Hepatocyte (in vitro differentiated cells): ENCODE measurements around the gene LYZL2. TPM values are rescaled to one million over a fixed set of nuclear protein-coding genes. Genes with fewer than 3 reads are reported as not detected.

Experiments
- DNase-seq: peaks from one replicate; pipeline ENCODE4 v3.0.0-alpha.2; 2016; ENCODE audit warnings: low spot score
- H2AFZ ChIP-seq: fragments of 200-600 bp; sonication (generic); 2 replicates; pipeline ENCODE4 v1.6.0; 2016; ENCODE audit warnings: antibody characterized with exemption, mild to moderate bottlenecking
- H3K27ac ChIP-seq: fragments of 200-600 bp; sonication (generic); 2 replicates; pipeline ENCODE4 v1.5.1; 2016; ENCODE audit warnings: mild to moderate bottlenecking
- H3K27me3 ChIP-seq: fragments of 200-600 bp; sonication (generic); 2 replicates; pipeline ENCODE4 v1.6.1; 2016
- H3K36me3 ChIP-seq: fragments of 200-600 bp; sonication (generic); replicated peaks from 2 replicates; pipeline ENCODE4 v1.5.1; 2016; ENCODE audit warnings: low read depth; ENCODE audit not compliant: insufficient read depth
- H3K4me1 ChIP-seq: fragments of 200-600 bp; sonication (generic); 2 replicates; pipeline ENCODE4 v1.5.1; 2016; ENCODE audit warnings: mild to moderate bottlenecking, moderate library complexity; ENCODE audit not compliant: insufficient read depth
- H3K4me2 ChIP-seq: fragments of 200-600 bp; sonication (generic); 2 replicates; pipeline ENCODE4 v1.6.0; 2016
- H3K4me3 ChIP-seq: fragments of 200-600 bp; sonication (generic); 2 replicates; pipeline ENCODE4 v1.5.1; 2016; ENCODE audit warnings: mild to moderate bottlenecking
- H3K79me2 ChIP-seq: fragments of 200-600 bp; sonication (generic); 2 replicates; pipeline ENCODE4 v1.6.0; 2017; ENCODE audit warnings: mild to moderate bottlenecking
- H3K9me2 ChIP-seq: fragments of 200-600 bp; sonication (generic); replicated peaks from 2 replicates; pipeline ENCODE4 v1.6.0; 2017; ENCODE audit warnings: mild to moderate bottlenecking; ENCODE audit not compliant: insufficient read depth
- H3K9me3 ChIP-seq: fragments of 200-600 bp; sonication (generic); 2 replicates; pipeline ENCODE4 v1.5.1; 2016; ENCODE audit warnings: low read depth, mild to moderate bottlenecking
- H4K20me1 ChIP-seq: fragments of 200-600 bp; sonication (generic); 2 replicates; pipeline ENCODE4 v1.6.0; 2016; ENCODE audit warnings: mild to moderate bottlenecking; ENCODE audit not compliant: insufficient read depth, poor library complexity, severe bottlenecking
- EZH2 ChIP-seq: fragments of 200-600 bp; sonication (generic); IDR thresholded peaks from 2 replicates; pipeline ENCODE4 v1.6.1; 2016; ENCODE audit warnings: antibody characterized with exemption, mild to moderate bottlenecking, borderline replicate concordance
- EZH2phosphoT487 ChIP-seq: fragments of 200-600 bp; sonication (generic); IDR thresholded peaks from one replicate; pipeline ENCODE4 v1.6.1; 2018; ENCODE audit warnings: antibody characterized with exemption, mild to moderate bottlenecking, low read depth, moderate library complexity; ENCODE audit not compliant: unreplicated experiment, severe bottlenecking
- WGBS: methylation state at CpG from one replicate; pipeline ENCODE4 v1.1.6; 2016; ENCODE audit warnings: low lambda C conversion rate; ENCODE audit errors: missing lambda C conversion rate; 5-methylcytosine and 5-hydroxymethylcytosine counted together
- polyA plus RNA-seq: library from polyadenylated mRNA; unstranded; fragments of >200 nt; fragmentation: Nextera tagmentation; extraction: Ambion mirVana; gene quantifications from 2 replicates; pipeline ENCODE4 v1.2.1, GENCODE V29; 2016
- total RNA-seq: library from RNA; depleted of rRNA; stranded (reverse); fragments of >200 nt; gene quantifications from 2 replicates; pipeline ENCODE4 v1.2.3, GENCODE V29; 2014
- TF ChIP-seq, protein P1 (sequence below): fragments of 200-600 bp; sonication (generic); IDR thresholded peaks from 2 replicates; pipeline ENCODE4 v1.5.1; 2016; ENCODE audit warnings: antibody characterized with exemption, mild to moderate bottlenecking; ENCODE audit not compliant: poor library complexity

The LYZL2 gene
- total and polyA plus RNA-seq, 2 experiments from 2014 or later = not detected

DNA sequence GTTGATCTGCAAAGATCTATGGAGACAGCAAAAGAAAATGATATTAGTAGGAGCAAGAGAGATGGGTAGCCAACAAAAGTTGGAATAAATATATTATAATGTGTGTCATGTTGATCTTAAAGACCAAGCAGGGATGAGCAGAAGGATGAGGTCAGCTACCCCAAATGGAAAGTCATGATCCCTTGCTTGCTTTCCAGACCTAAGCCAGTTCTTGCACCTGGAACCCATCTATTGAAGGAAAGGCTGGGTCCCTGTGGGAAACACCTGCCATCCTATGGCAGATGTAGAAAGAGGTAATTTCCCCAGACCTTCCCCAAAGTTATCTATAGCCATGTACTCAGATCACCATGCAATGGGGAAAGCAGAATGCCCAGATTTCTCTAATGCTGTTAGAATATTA is 52.5 kb downstream of the LYZL2 start:
- no peak for DNase-seq
- H2AFZ ChIP-seq = no peak overlapping the region
- no peak overlapping the region for H3K4me2 ChIP-seq
- no peaks in the 10 kb centered on the region for H3K36me3 ChIP-seq
- no peaks in the 10 kb centered on the region for H3K9me2 ChIP-seq
- H3K4me1 ChIP-seq = peaks cover 5% of the 10 kb centered on the region
- H3K4me3 ChIP-seq = no peak overlapping the region
- no peaks in the 10 kb centered on the region for H4K20me1 ChIP-seq
- no peaks in the 10 kb centered on the region for H3K27me3 ChIP-seq
- no peaks in the 10 kb centered on the region for H3K79me2 ChIP-seq
- TF ChIP-seq EZH2 = no peak
- H3K27ac ChIP-seq = no peak overlapping the region
- H3K9me3 ChIP-seq = no peaks in the 10 kb centered on the region

DNA sequence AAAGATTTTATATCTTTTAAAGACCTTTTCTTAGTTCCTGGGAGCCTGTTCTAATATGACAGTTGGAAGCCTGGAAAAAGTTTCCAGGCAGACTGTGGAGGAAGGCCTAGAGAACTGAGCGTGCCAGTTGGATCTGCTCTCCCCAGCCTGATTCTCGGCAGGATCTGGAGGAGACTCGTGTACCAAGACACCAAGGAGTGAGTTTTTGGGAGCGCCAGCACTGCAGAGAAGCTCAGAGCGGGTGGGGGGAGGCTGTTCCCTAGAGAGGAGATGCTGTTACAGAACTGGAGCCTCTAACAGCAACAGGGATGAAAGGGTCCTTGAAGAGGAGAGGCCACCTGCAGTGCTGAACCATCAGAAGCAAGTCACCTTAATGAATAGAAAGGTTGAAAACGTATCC is 52.9 kb downstream of the LYZL2 start:
- Histone ChIP-seq H3K27me3 (no peaks in the 10 kb centered on the region), H3K36me3 (no peaks in the 10 kb centered on the region), H3K79me2 (no peaks in the 10 kb centered on the region), H3K27ac (no peak overlapping the region), H3K4me3 (no peak overlapping the region), H4K20me1 (no peaks in the 10 kb centered on the region), H3K4me1 (peaks cover 5% of the 10 kb centered on the region), H3K4me2 (no peak overlapping the region), H3K9me3 (no peaks in the 10 kb centered on the region), H2AFZ (no peak overlapping the region), H3K9me2 (no peaks in the 10 kb centered on the region)
- WGBS = 84% methylated on average over 6 of the region's 6 CpGs
- DNase-seq = no peak
- TF ChIP-seq EZH2phosphoT487 (no peak), EZH2 (no peak)
- TF ChIP-seq, protein P1, sequence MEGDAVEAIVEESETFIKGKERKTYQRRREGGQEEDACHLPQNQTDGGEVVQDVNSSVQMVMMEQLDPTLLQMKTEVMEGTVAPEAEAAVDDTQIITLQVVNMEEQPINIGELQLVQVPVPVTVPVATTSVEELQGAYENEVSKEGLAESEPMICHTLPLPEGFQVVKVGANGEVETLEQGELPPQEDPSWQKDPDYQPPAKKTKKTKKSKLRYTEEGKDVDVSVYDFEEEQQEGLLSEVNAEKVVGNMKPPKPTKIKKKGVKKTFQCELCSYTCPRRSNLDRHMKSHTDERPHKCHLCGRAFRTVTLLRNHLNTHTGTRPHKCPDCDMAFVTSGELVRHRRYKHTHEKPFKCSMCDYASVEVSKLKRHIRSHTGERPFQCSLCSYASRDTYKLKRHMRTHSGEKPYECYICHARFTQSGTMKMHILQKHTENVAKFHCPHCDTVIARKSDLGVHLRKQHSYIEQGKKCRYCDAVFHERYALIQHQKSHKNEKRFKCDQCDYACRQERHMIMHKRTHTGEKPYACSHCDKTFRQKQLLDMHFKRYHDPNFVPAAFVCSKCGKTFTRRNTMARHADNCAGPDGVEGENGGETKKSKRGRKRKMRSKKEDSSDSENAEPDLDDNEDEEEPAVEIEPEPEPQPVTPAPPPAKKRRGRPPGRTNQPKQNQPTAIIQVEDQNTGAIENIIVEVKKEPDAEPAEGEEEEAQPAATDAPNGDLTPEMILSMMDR = no peak

DNA sequence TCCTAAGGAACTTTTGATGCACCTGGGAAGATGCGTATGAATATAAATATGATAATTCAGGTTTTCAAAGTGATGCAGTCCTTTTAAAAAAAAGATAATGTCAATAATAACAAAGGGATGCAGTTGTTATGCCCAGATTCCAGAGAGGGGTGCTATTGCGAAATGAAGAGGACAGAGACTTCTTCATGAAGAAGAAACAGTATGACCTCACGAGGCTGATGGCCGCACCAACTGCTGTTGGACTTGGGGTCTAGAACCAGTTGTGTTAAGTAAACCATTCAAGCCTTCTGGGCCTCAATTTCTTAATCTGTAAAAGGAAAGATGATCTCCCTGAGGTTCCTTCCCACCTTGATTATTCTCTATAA is 55.1 kb downstream of the LYZL2 start:
- H4K20me1 ChIP-seq = no peaks in the 10 kb centered on the region
- no peaks in the 10 kb centered on the region for H3K27me3 ChIP-seq
- DNase-seq = no peak
- no peaks in the 10 kb centered on the region for H3K9me2 ChIP-seq
- H3K36me3 ChIP-seq = no peaks in the 10 kb centered on the region
- no peaks in the 10 kb centered on the region for H3K79me2 ChIP-seq
- no peaks in the 10 kb centered on the region for H3K4me1 ChIP-seq
- H3K9me3 ChIP-seq = no peaks in the 10 kb centered on the region
- H3K4me3 ChIP-seq = no peak overlapping the region
- no peak overlapping the region for H3K27ac ChIP-seq
- H2AFZ ChIP-seq = no peak overlapping the region
- TF ChIP-seq EZH2 = no peak
- TF ChIP-seq, protein P1 = no peak
- no peak overlapping the region for H3K4me2 ChIP-seq
- 94% methylated on average over 4 of the region's 4 CpGs for WGBS

DNA sequence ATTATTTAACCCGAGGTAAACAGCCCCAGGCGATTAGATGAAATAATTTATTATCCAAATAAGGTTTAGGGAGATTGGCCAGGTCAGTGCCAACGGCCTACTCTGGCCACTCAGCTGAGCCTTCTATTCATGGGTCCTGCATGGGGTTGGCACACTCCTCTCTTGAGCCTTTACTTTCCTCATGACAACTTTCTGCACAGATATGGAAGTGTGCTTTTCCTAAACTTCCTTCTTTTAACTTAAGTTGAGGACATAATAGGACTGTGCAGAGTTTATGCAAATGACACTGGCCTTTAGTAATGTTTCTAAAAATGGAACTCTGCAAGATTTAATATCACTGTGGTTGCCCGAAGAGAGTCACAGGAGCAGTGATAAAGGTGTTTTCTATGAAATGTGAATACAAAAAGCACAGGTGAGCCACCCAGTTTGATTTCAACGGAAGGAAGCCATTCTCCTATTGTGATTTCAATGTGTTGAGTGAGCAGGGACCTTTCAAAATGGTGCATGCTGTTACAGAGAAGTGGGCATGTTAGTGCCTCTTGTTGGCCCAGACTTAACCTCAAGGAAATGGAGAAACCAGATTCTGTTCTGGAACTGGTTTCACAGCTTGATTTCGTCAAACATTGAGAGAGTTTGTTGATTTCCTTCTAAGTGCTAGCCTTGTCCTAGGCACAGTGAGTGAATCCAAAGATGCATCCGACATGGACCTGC is 55.7 kb downstream of the LYZL2 start:
- no peaks in the 10 kb centered on the region for H3K27me3 ChIP-seq
- no peak for DNase-seq
- no peak overlapping the region for H2AFZ ChIP-seq
- H3K79me2 ChIP-seq = no peaks in the 10 kb centered on the region
- WGBS = 91% methylated on average over 7 of the region's 7 CpGs
- no peak overlapping the region for H3K27ac ChIP-seq
- H3K4me3 ChIP-seq = no peak overlapping the region
- TF ChIP-seq, protein P1 = no peak
- no peak for TF ChIP-seq EZH2phosphoT487
- TF ChIP-seq EZH2 = no peak
- no peak overlapping the region for H3K4me2 ChIP-seq
- no peaks in the 10 kb centered on the region for H3K36me3 ChIP-seq
- H4K20me1 ChIP-seq = no peaks in the 10 kb centered on the region
- H3K9me3 ChIP-seq = no peaks in the 10 kb centered on the region
- no peaks in the 10 kb centered on the region for H3K4me1 ChIP-seq
- no peaks in the 10 kb centered on the region for H3K9me2 ChIP-seq
